ENCODE data around the gene TSPAN18. TPM values are rescaled to one million over a fixed set of nuclear protein-coding genes. Genes with fewer than 3 reads are reported as not detected.
A peak's percentile ranks its signal among the peaks of the same experiment; 100 is the strongest.

TSPAN18 gene
- total and polyA plus RNA-seq, 11 donors = 40.0 to 151 (median 74.9) TPM

GRCh38 chr11:44698252-44698912, 28.4 kb upstream of the TSPAN18 start:
- ATAC-seq = peak in 2 of 4 donors; percentile 26 to 51
- intact Hi-C loops (cut with DNase I) = loop anchor here in 1 of 10 donors (2.0 kb wide), 1 partner anchor 76 kb away; no protein-coding TSS in a partner anchor
- no peaks in the 10 kb centered on the region for H3K27me3 ChIP-seq
- TF ChIP-seq CTCF (IDR thresholded peaks at IDR 0.05) (peak in 1 of 12 donors; percentile 29), POLR2A (IDR thresholded peaks at IDR 0.05) (no peak)
- 56 to 68% (median 63%) methylated on average over 13 of the region's 13 CpGs for WGBS, 4 donors
- H3K36me3 ChIP-seq = no peaks in the 10 kb centered on the region
- peaks cover 0 to 3% (median under 1%) of the 10 kb centered on the region in 12 donors for H3K9me3 ChIP-seq
- no peak overlapping the region for H3K4me3 ChIP-seq
- H3K4me1 ChIP-seq = peaks cover 6 to 43% (median 17%) of the 10 kb centered on the region in 12 donors
- DNase-seq = peak in 1 of 5 donors; percentile 48
- no peak overlapping the region for H3K27ac ChIP-seq

GRCh38 chr11:44699497-44700408, 27.0 kb upstream of the TSPAN18 start:
- TF ChIP-seq POLR2A (IDR thresholded peaks at IDR 0.05) = no peak
- TF ChIP-seq CTCF (IDR thresholded peaks at IDR 0.05) = no peak
- H3K27ac ChIP-seq = peak overlapping the region in 10 of 12 donors; percentile 3 to 78 (median 42)
- peaks cover 6 to 43% (median 17%) of the 10 kb centered on the region in 12 donors for H3K4me1 ChIP-seq
- H3K9me3 ChIP-seq = peaks cover 0 to 10% (median 6%) of the 10 kb centered on the region in 12 donors
- 60 to 69% (median 62%) methylated on average over 12 of the region's 12 CpGs for WGBS, 4 donors
- intact Hi-C loops (cut with DNase I) = loop anchor here in 4 of 10 donors (2.0 to 10.0 kb wide), 4 partner anchors 67 to 575 kb away; no protein-coding TSS in a partner anchor
- H3K27me3 ChIP-seq = no peaks in the 10 kb centered on the region
- no peaks in the 10 kb centered on the region for H3K36me3 ChIP-seq
- DNase-seq = no peak
- no peak overlapping the region for H3K4me3 ChIP-seq
- ATAC-seq = peak in 2 of 4 donors; percentile 16 to 43

GRCh38 chr11:44701276-44701675, 25.5 kb upstream of the TSPAN18 start:
- DNase-seq = peak in 1 of 5 donors; percentile 11
- 13 to 20% (median 18%) methylated on average over 2 of the region's 2 CpGs for WGBS, 4 donors
- peaks cover 6 to 43% (median 17%) of the 10 kb centered on the region in 12 donors for H3K4me1 ChIP-seq
- H3K4me3 ChIP-seq = no peak overlapping the region
- no peaks in the 10 kb centered on the region for H3K27me3 ChIP-seq
- peaks cover 0 to 10% (median 6%) of the 10 kb centered on the region in 12 donors for H3K9me3 ChIP-seq
- intact Hi-C loops (cut with DNase I) = loop anchor here in 3 of 10 donors (2.0 to 10.0 kb wide), 3 partner anchors 68 to 576 kb away; no protein-coding TSS in a partner anchor
- peak overlapping the region in 7 of 12 donors; percentile 11 to 71 (median 37) for H3K27ac ChIP-seq
- peak; percentile 26 to 41 (median 34) for ATAC-seq
- no peak for TF ChIP-seq POLR2A (IDR thresholded peaks at IDR 0.05)
- TF ChIP-seq CTCF (IDR thresholded peaks at IDR 0.05) = no peak
- H3K36me3 ChIP-seq = no peaks in the 10 kb centered on the region
